Right atrium auricular region (tissue), 2 donors: ENCODE data around the gene MTHFD2L. TPM values are rescaled to one million over a fixed set of nuclear protein-coding genes. Genes with fewer than 3 reads are reported as not detected.

Source experiments
- DNase-seq: peaks from one replicate; pipeline ENCODE4 v3.0.0-alpha.2; 2019; ENCODE audit warnings: low spot score
- H3K27ac ChIP-seq, 2 donors: fragments of 200-600 bp; sonication (generic); 1 replicate in 1 of 2; 2 replicates in 1 of 2; pipeline ENCODE4 v1.5.1; 2016 to 2019
- H3K27me3 ChIP-seq, 2 donors: fragments of 200-600 bp; sonication (generic); one replicate each; pipeline versions ENCODE4 v1.5.1 to v1.6.0; 2017 to 2019
- H3K36me3 ChIP-seq: fragments of 200-600 bp; sonication (generic); one replicate; pipeline ENCODE4 v1.5.1; 2016
- H3K4me1 ChIP-seq, 2 donors: fragments of 200-600 bp; sonication (generic); one replicate each; pipeline versions ENCODE4 v1.5.1 to v1.6.0; 2017 to 2019
- H3K4me3 ChIP-seq, 2 donors: fragments of 200-600 bp; sonication (generic); 1 replicate in 1 of 2; 2 replicates in 1 of 2; pipeline ENCODE4 v1.5.1; 2017 to 2019; ENCODE audit warnings: mild to moderate bottlenecking in 1 of 2, moderate library complexity in 1 of 2
- H3K9me3 ChIP-seq, 2 donors: fragments of 200-600 bp; sonication (generic); one replicate each; pipeline ENCODE4 v1.5.1; 2019
- CTCF ChIP-seq, 2 donors: fragments of 200-600 bp; sonication (generic); IDR thresholded peaks; one replicate each; pipeline ENCODE4 v1.5.1; 2019; ENCODE audit warnings: antibody characterized with exemption in 2 of 2
- total RNA-seq, 2 donors: library from RNA; depleted of rRNA; stranded (reverse); fragments of >200 nt; gene quantifications; one replicate each; pipeline ENCODE4 v1.1.0, GENCODE V29; 2016

The MTHFD2L gene
- total RNA-seq, 2 donors from 2014 or later: 8.3 to 11.5 TPM

DNA sequence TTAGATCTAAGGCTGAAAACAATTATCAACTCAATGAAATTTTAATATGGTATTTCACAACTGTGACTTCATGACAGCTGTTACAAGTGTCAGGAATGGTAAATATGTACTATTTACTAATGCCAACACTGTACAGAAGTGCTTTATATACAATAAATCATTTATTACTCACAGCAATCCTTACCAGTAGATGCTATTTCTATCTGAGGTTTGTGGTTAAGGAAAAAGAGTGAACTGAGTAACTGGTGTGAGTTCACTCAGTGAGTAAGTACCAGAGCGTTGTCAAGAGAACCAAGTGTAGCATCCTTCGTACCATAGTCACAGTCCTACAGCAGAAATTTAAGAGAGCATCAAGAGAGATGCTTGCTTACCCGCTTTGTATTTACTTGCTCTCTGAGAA, 23.3 kb downstream of the MTHFD2L start:
- Histone ChIP-seq H3K36me3 (no peaks in the 10 kb centered on the region), H3K4me1 (no peaks in the 10 kb centered on the region), H3K27ac (no peak overlapping the region), H3K27me3 (no peaks in the 10 kb centered on the region), H3K9me3 (no peaks in the 10 kb centered on the region), H3K4me3 (no peak overlapping the region)
- TF ChIP-seq CTCF (IDR thresholded peaks at IDR 0.05): no peak
- no peak for DNase-seq

GRCh38 chr4:74188912-74189311, 31.0 kb downstream of the MTHFD2L start:
- no peak overlapping the region for H3K4me3 ChIP-seq
- H3K9me3 ChIP-seq: peaks cover 0 to 7% of the 10 kb centered on the region in 2 donors
- H3K27me3 ChIP-seq: no peaks in the 10 kb centered on the region
- DNase-seq: no peak
- no peak for TF ChIP-seq CTCF (IDR thresholded peaks at IDR 0.05)
- no peak overlapping the region for H3K27ac ChIP-seq
- no peaks in the 10 kb centered on the region for H3K36me3 ChIP-seq
- no peaks in the 10 kb centered on the region for H3K4me1 ChIP-seq

GRCh38 chr4:74189331-74190043, 31.6 kb downstream of the MTHFD2L start:
- no peak overlapping the region for H3K27ac ChIP-seq
- H3K4me1 ChIP-seq: no peaks in the 10 kb centered on the region
- H3K4me3 ChIP-seq: no peak overlapping the region
- TF ChIP-seq CTCF (IDR thresholded peaks at IDR 0.05): peak; percentile 33 to 78
- no peaks in the 10 kb centered on the region for H3K36me3 ChIP-seq
- DNase-seq: no peak
- H3K9me3 ChIP-seq: peaks cover 0 to 7% of the 10 kb centered on the region in 2 donors
- H3K27me3 ChIP-seq: no peaks in the 10 kb centered on the region

DNA sequence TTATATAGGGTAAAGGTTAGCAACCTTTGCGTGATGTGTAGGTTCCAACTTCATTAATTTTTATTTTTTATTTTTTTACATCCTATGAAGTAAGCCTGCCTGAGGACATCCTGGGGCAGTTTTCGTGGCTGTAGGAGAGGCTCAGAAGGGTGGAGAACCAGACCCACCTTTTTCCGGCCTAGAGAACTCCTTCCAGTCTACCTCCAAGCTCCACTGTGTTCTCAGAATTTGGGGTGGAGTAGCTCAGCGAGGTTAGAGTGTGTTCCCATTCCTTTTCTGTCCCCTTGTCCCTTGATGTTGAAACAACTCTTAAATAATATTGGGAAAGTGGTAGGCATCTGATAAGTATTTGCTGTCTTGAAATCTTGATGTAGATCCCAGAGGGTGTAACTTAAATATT, 32.4 kb downstream of the MTHFD2L start:
- H3K4me1 ChIP-seq: no peaks in the 10 kb centered on the region
- H3K27ac ChIP-seq: no peak overlapping the region
- peaks cover 0 to 7% of the 10 kb centered on the region in 2 donors for H3K9me3 ChIP-seq
- no peak for TF ChIP-seq CTCF (IDR thresholded peaks at IDR 0.05)
- H3K4me3 ChIP-seq: no peak overlapping the region
- DNase-seq: no peak
- no peaks in the 10 kb centered on the region for H3K36me3 ChIP-seq
- no peaks in the 10 kb centered on the region for H3K27me3 ChIP-seq

DNA sequence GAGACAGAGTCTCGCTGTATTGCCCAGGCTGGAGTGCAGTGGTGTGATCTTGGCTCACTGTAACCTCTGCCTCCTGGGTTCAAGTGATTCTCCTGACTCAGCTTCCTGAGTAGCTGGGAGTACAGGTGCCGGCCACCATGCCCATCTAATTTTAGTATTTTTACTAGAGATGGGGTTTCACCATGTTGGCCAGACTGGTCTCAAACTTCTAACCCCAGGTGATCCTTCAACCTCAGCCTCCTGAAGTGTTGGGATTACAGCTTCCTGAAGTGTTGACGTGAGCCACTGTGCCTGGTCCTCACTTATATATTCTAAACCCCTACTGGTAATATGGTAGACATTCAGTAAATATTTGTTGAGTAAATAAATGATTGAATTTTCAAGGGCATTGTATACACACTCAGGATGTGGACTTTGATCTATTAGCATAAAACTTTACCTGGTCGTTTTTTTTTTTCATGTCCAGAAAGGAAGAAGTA, 33.0 kb downstream of the MTHFD2L start:
- Histone ChIP-seq H3K9me3 (peaks cover 0 to 7% of the 10 kb centered on the region in 2 donors), H3K4me3 (no peak overlapping the region), H3K27ac (no peak overlapping the region), H3K36me3 (no peaks in the 10 kb centered on the region), H3K27me3 (no peaks in the 10 kb centered on the region), H3K4me1 (no peaks in the 10 kb centered on the region)
- TF ChIP-seq CTCF (IDR thresholded peaks at IDR 0.05): no peak
- no peak for DNase-seq

DNA sequence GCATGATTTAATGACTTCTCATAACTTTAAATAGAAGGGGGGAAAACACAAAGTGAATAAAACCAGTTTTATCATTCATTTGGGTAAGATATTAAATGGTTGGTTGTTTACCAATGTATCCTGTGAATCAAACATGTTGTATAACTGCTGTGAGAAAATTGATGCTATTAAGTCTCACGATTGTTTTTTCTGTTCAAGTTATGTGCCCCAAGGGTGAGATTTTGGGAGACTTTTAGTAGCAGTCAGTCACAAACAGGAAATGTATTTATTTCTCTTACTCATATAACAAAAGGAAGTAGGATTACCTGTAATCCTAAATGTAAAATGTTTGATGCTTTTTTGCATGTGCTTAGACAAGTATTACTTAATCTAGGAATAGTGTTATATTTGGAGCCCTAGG, 39.2 kb downstream of the MTHFD2L start:
- Histone ChIP-seq H3K27me3 (no peaks in the 10 kb centered on the region), H3K4me3 (no peak overlapping the region), H3K27ac (no peak overlapping the region), H3K36me3 (peaks cover 11% of the 10 kb centered on the region), H3K9me3 (peaks cover 0 to 7% of the 10 kb centered on the region in 2 donors), H3K4me1 (no peaks in the 10 kb centered on the region)
- no peak for TF ChIP-seq CTCF (IDR thresholded peaks at IDR 0.05)
- no peak for DNase-seq
